Measurements from ENCODE around the gene SLC2A11.

The SLC2A11 gene

DNA sequence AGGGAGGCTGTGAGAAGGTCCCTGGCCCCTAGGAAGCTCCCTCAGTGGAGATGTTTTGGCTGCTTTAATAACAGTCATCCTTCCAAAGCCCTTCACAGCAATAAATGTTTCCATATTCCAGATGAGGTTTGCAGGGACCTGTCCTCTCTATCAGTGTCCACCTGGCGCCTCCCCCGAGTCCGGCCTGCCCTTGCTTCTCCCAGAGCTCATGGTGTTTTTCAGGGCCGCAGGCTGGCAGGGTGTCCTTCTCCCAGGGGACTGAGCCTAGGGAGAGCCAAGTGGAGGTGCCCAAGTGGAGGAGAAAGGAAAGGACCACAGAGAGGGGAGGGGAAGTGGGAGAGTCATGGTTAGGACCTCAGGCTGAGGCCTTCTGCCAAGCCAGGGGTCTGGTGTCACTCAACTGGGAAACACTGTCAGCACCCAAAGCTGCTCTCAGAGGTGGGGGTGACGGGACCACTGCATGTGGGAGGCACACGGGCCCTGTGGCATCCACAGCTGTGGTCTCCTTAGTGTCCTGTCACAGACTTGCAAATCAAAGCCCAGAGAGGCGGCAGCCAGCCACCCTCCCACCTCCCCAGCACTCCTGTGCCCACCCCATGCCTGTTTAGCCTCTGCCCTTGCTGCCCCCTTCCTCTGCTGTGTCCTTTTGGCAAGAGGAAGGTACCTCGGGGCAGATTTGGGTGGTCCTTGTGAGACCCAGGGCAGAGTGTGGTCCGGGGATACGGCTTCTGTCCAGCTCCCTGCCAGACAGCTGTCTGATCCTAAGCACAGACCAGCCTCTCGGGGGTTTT is 25.3 kb upstream of the SLC2A11 start:
- DNase-seq (ENCODE audit: low spot score): no peak

DNA sequence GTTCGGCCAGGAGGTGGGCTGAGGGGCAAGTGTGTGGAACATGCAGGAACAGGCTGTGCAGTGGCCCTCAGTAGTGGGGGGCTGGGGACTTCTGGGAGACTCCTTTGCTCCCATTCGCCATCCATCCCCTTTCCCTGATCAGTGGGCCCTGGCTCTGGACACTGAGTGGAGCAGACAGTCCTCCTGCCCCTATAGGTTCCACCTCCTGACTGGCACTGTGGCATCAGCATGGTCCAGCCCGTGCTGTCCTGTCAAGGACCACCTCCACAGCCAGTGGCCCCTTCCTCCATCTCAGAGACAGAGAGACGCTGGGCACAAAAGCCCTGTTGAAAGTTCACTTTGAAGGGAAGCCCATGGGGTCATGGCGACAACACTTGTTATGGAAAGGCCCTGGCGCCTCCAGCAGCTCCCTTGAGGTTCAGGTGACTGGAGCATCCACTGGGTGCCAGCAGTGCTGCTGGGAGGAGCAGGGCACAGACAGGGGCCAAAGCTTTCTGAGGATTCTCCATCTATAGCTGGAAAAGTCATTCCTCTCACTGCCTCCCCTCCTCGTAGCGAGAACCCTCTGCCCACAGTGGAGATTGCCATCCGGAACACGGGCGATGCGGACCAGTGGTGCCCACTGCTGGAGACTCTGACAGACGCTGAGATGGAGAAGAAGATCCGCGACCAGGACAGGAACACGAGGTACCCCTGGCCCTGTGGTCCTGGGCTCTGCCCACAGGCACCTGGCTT is 24.5 kb upstream of the SLC2A11 start:
- DNase-seq (ENCODE audit: low spot score): no peak

DNA sequence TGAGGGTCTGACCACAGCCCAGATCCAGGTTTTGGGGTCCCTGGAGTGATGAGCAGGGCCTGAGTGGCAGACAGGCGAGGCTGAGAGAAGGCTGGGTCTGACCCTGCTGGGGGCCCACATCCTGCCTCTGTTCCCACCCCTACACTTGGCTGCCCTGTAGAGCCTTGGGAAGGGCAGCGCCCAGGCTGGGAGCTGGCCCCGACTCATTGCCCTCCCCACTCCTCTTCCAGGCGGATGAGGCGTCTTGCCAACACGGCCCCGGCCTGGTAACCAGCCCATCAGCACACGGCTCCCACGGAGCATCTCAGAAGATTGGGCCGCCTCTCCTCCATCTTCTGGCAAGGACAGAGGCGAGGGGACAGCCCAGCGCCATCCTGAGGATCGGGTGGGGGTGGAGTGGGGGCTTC is 23.8 kb upstream of the SLC2A11 start:
- no peak for DNase-seq (ENCODE audit: low spot score)

DNA sequence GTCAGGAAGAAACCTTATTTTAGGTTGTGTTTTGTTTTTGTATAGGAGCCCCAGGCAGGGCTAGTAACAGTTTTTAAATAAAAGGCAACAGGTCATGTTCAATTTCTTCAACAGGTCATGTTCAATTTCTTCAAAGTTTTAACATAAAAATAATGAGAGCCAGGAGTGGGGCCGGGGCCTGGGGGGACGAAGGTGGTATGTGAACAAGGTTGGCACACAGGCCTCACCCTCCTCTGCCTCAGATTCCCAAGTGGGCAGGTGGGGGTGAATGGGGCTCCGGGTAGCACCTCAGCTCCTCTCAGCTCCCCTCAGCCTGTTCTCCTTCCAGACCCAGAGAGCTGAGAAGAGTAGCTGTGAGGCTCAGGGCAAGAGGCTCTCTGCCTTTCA is 23.3 kb upstream of the SLC2A11 start:
- no peak for DNase-seq (ENCODE audit: low spot score)

DNA sequence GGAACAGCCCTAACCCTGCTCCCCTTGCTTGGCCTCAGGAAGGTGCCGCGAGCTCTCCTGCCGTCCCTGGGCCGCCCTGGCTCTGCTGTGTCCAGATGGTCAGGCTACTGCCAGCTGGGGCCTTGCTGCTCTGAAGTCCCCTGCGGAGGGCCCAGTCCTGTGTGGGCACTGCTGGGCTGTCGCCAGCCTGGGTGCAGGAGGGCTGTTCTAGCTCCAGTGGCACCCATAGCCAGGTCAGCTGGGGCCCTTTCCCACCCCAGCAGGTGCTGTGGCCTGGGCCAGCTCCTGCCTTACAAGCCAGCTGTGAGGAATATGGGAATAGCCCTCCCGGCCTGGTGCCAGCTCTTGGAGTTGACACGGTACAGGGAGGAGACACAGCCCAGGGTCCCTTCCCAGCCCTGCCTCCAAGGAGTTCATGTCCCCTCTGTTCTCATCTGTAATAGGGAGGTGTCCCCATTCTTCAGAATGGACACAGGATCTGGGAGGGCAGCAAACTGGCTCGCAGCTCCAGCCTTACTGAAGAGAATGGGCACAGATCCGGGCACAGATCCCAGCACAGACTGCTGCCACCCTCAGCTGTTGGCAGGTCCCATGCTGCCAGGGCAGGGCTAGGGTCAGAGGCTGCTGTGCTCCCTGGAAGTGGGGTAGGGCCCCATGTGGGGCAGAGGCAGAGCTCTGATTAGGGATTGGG is 22.7 kb upstream of the SLC2A11 start:
- no peak for DNase-seq (ENCODE audit: low spot score)

DNA sequence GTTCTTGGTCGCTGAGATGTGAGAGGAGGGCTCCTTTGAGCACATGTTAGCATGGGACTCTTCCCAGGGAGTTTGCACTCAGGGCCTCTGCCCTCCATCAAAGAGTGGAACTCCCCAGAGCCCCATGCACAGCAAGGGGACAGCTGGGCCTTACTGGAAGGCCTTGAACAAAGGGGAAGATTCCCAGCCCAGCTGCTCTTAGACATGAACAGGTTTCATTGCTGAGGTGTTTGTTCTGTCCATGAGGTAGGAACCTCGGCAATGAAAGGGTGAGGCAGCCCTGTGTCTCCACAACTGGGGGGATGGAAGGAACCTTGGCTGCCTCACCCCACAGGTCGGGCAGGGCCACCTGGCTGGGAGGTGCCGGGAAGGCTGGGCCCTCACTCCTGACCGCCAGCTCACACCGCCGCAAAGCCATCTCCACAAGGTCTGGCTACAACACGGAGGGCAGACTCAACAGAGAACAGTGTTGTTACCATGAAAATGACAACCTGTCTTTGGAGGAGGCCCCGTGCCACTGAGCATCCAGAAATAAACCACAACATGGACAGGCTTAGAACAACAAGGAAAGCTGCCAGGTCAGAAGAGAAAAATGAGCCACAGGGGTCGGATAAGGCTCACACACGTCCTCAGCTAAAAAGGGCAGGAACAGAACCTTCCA is 22.1 kb upstream of the SLC2A11 start:
- no peak for DNase-seq (ENCODE audit: low spot score)

DNA sequence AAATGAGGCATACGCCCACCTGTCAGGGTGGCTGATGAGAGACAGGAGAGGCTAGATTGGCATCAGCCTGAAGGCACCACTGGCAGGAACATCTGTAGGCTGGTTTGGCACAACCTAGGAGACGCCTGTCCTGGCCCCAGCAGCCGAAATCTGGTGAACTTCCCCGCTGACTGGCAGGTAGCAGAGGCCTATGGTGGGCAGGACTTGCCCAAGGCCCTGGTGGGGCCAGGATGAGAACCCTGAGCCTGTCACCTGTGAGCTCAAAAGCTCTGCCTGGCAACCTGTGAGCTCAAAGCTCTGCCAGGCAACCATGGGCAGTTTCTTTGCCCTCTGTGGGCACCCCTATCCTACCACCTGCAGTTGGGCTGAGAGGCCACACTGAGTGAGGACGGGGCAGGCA is 21.4 kb upstream of the SLC2A11 start:
- no peak for DNase-seq (ENCODE audit: low spot score)

DNA sequence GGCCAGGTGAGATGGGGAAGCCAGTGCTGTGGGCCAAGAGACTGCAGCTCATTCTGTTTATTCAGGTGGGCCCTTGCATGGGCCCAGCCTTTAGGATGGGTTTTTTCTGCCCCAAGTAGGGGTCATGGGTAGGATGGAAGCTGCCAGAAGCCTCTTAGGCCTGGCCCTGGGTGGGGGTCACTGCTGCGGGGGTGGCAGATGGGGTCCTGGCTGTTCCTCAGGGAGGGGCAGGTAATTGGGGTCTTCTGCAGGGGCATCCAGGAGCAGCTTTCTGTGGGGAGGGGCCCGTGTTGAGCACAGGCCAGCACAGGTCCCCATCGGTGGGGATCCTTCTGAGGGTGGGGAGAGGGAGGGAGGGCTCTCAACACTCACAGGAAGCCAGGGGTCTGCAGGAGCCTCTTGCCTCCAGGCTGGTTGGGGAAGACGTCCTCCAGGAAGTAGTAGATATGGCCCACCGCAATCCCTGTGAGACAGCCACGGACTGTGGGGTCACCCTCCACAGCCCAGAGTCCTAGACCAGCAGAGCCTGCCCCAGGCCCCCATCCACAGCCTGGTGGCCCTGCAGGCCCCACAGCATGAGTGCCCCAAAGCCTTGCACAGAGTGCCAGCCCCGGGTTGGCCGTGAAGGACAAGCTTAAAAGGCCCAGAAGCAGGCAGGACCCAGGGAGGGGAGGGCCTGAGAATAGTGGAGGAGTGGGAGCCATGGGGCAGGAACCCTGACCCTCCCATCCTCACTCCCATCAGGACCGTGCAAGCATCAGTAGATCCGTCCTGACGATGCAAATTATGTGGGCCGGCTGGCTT is 20.8 kb upstream of the SLC2A11 start:
- no peak for DNase-seq (ENCODE audit: low spot score)

DNA sequence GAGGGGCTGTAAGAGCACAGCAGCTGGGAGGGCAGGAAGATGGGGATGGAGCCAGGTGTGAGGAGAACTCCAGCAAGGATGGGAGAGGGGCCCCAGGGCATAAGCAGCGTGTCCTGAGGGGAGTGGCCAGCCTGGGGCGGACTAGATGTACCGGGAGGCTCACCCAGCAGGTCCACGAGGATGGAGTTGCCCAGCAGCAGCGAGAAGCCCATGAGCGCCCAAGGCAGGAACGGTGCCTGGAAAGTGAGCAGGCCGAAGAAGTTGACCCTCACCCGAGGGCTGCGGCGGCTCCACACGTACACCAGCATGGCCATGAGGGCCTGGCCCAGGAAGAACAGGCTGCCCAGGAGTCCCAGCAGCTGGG is 20.2 kb upstream of the SLC2A11 start:
- DNase-seq (ENCODE audit: low spot score): no peak

DNA sequence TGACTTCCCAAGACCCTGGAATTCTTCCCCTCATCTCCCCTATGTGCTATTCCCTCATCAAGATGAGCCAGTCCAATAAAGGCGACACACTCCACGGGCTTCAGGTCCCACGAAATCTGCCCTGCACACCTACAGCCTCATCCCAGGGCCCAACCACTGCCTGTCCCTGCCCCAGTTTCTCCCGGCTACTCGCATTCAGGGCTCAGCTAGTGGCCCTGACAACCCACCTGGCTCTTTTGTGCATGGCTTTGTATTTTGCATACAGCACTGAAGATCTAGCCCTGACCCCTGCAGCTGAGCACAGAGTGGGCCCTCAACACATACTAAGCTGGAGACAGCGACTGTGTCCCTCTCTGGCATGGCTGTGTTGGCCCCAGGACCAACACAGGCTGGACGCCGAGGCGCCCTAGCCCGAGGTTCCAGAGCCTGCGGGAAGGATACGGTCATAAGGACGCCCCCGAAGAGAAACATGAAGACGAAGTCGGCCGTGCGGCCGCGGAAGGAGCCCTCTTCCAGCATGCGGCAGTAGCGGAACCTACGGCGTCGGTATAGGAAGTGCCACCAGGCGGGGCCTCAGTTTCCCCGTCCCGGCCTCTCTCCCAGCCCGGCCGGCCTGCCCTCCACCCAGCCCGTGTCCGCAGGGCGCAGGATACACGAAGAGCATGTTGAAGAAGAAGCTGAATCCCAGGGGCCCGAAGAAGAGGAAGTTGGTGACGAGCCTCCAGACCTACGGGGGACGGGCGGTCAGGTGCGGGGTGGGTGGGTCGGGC is 19.6 kb upstream of the SLC2A11 start:
- no peak for DNase-seq (ENCODE audit: low spot score)

DNA sequence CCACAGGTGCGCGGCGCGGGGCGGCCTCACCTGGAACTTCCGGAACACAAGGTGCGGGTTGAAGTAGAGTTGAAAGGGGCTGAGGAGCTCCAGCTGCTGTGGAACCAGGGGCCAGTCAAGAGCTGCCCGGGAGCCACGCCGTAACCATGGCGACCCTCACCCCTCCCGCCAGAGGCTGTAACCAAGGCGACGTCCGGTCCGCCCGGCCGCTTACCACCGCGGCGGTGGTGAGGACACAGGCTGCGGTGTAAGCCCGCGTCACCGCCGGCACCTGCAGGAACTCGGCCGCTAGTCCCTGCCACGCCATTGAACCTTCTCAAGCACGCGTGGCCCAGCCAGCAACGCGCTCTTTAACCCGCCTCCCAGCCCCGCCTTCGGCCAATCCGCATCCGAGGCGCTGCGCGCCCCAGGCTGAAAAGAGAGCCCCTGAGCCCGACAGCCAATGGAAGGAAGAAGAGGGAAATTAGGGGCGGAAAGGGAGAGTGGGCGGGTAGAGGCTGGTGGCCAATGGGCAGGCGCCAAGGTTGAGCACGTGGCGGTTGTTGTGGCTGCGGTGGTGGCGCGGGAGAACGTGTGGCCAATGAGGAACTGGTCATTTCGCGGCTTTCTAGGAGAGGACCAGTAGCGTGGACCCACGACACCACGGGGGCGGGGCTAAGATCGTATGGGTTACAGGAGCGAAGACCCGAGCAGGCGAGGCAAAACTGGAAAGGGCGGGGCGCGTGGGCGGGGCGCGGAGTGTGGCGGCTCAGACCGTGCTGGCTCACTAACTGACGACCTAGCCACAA is 18.8 kb upstream of the SLC2A11 start, which contains the start of gene DERL3:
TSS of gene DERL3 (minus strand) at position 326 of the 788 bp plus-strand sequence. CDS start at position 307, 19 bp downstream.
- DNase-seq (ENCODE audit: low spot score): peak; percentile 97

DNA sequence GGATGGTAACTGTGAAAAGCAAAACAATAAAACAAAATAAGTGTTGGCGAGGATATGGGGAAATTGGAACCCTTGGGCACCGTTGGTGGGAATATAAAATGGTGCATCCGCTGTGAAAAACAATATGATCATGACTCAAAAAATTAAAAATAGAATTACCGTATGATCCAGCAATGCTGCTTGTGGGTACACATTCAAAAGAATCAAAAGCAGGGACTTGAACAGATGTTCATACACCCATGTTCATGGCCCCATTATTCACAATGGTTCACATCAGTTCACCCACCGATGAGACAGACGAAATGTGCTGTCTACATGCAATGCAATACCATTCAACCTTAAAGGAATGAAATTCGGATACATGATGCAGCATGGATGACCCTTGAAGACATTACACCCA is 17.6 kb upstream of the SLC2A11 start:
- DNase-seq (ENCODE audit: low spot score): no peak

DNA sequence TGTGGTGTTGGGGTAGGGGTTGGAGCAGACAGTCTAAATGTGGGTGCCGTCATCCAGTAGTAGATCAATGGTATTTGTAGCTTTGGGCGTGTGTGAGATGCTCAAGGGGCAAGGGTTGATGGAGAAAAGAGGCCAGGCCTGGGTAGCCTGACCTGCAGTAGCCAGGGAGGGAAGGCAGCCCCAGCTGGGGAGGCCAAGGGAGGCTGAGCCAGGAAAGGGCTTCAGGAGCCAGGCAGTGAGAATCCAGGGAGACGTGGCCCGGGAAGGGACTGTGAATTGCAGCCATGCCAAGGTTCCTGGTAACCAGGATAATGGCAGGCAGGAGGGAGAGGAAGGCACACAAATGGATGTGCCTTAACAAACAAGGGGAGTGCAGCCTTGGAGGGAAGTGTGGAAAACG is 16.4 kb upstream of the SLC2A11 start:
- DNase-seq (ENCODE audit: low spot score): no peak

DNA sequence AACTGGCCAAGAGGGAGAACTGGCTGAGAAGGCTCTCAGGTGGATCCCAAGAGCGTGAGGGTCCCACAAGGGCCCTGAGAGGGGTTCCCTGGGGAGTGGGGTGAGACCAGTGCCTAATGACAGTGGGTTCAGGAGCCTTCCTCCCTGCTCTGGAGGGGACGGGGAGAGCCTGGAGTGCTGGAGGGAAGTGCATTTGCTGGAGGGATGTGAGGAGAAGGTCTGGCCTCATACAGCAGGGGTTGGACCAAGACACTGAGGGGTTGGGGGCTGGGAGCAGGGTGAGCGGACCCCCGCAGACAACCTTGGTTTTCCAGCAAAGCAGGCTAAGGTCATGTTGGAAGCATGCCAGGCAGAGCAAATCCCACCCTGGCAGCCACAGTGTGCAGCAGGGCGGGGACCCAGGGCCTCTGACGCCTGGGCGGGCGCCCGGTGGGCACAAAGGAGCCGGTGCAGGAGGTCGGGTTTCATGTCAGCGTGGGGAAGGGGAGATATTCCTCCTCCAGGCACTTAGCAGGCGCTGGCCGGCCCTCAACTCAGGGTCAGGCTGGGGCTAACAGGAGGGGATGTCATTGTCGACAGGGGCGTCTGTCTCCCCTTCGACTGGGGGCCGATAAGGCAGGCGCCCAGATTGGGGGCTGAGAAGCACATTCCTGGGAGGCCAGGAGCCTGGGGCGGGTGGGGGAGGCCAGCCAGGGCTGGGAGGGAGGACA is 15.8 kb upstream of the SLC2A11 start:
- DNase-seq (ENCODE audit: low spot score): no peak

DNA sequence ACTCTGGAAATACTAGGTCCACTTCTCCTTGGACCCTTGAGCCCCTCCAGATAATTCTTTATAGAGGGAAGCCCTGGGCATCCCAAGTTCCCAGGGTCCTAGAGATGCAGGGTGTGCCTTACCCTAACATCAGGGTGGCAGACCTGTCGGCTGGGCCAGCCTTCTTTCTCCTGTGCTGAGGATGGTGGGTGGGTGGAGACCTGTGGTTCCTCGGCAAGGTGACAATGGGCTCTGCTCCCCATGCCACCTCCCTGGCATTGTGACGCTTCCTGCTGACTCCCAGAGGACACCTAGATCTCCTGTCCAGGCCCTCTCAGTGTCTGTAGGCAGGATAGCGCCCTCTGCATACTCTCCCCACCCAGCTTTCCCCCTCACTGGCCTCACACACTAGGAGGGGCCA is 15.1 kb upstream of the SLC2A11 start:
- no peak for DNase-seq (ENCODE audit: low spot score)

DNA sequence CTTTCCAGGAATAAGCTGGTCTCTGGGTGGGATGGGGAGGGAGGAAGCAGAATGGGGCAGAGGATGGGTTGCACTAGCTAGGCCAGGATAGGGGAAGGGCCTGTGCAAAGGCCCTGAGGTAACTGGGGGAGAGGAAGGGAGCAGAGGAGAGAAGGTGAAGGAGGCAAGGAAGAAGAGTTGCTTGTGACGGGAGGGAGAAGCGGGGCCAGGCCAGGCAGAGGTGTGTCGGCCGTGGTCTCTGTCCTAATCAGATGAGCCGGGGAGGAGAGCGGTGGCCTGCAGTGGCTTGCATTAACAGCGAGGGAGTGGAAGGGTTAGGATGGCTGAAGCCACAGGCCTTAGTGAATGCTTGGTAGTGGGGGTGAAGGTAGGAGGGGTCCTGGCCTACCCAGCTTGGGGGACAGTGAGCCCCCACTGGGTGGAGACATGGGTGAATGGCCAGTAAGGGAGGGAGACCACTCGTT is 12.9 kb upstream of the SLC2A11 start:
- no peak for DNase-seq (ENCODE audit: low spot score)

DNA sequence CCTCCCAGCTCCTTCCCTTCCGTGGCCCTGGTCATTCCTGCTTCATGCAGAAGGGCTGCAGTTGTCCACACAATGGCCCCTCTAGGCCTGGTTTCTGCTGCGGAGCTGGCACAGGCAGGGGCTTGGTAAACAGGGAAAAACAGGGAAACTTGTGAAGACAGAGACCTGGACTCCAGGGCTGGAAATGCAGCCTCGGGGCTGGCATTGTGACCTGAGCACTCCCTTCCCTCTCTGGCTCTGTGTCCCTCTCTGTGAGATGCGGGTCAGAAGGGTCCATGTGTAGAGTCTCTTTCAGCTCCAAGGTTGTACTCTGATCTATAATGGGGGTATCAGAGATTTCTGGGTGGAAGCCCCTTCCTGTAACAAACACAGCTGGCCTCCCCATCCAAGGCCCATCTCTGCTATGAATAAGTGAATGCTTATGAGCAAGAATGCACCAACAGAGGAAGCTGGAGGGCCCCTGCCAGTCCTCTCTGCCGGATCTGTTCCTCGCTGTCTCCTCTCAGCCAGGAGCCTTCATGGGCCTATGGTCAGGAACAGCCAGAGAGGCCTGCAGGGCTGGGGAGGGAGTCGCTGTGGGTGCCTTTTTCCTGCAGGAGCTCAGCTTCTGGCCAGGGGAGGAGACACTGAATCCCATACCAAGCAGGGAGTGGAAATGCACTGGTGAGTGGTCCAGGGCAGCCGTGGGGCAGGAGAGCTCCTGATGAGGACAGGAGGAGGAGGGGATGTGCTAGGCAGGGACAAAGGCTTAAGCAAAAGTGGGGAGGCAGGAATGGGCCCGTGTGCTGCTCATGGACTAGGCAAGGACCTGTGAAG is 12.2 kb upstream of the SLC2A11 start:
- DNase-seq (ENCODE audit: low spot score): no peak

DNA sequence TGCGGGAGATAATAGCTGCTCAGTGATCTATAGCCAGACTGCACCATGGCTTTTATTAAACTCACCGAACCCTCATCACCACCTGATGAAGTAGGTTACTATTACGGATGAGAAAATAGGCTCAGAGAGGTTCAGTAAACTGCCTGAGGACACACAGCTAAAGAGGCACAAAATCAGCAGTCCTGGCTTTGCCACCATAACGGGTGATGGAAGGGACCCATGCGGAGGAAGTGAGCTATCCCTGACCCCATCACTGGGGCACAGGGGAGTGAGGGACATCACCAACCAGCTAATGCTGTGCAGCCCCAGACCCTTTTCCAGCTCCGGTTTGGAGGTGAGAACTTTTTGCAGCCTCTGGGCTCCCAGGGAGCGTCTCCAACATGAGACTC is 11.6 kb upstream of the SLC2A11 start:
- DNase-seq (ENCODE audit: low spot score): no peak

Measured in hepatic stellate cell (primary cell).